Measurements from ENCODE around the gene BIK. TPM values are rescaled to one million over a fixed set of nuclear protein-coding genes. Genes with fewer than 3 reads are reported as not detected.

Gene BIK
- total RNA-seq, 1 experiment from 2014 or later = 43.1 TPM

GRCh38 chr22:43170131-43170480 is 59.6 kb downstream of the BIK start:
- H3K4me3 Mint-ChIP-seq (ENCODE audit: low read depth, unreplicated experiment) = no peak overlapping the region
- H3K4me1 Mint-ChIP-seq (ENCODE audit: low read depth, unreplicated experiment) = no peaks in the 10 kb centered on the region
- H3K27ac Mint-ChIP-seq (ENCODE audit: unreplicated experiment) = no peak overlapping the region
- CTCF ChIA-PET = no interaction called here
- H3K36me3 Mint-ChIP-seq (ENCODE audit: insufficient read depth, unreplicated experiment) = peaks cover 74% of the 10 kb centered on the region
- no peak for DNase-seq
- TF ChIP-seq, protein P1, sequence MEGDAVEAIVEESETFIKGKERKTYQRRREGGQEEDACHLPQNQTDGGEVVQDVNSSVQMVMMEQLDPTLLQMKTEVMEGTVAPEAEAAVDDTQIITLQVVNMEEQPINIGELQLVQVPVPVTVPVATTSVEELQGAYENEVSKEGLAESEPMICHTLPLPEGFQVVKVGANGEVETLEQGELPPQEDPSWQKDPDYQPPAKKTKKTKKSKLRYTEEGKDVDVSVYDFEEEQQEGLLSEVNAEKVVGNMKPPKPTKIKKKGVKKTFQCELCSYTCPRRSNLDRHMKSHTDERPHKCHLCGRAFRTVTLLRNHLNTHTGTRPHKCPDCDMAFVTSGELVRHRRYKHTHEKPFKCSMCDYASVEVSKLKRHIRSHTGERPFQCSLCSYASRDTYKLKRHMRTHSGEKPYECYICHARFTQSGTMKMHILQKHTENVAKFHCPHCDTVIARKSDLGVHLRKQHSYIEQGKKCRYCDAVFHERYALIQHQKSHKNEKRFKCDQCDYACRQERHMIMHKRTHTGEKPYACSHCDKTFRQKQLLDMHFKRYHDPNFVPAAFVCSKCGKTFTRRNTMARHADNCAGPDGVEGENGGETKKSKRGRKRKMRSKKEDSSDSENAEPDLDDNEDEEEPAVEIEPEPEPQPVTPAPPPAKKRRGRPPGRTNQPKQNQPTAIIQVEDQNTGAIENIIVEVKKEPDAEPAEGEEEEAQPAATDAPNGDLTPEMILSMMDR (IDR thresholded peaks at IDR 0.05; ENCODE audit: unreplicated experiment) = no peak
- no peaks in the 10 kb centered on the region for H3K9me3 Mint-ChIP-seq (ENCODE audit: low read depth, unreplicated experiment)
- no TSS peak for BruUV-seq (replicated peaks)
- H3K27me3 Mint-ChIP-seq (ENCODE audit: unreplicated experiment) = no peaks in the 10 kb centered on the region
- intact Hi-C loops (cut with micrococcal nuclease; ENCODE audit: unreplicated experiment) = no loop called here

- no peak for DNase-seq
- BruUV-seq (replicated peaks) = no TSS peak
- H3K27ac Mint-ChIP-seq (ENCODE audit: unreplicated experiment) = no peak overlapping the region
- no peaks in the 10 kb centered on the region for H3K9me3 Mint-ChIP-seq (ENCODE audit: low read depth, unreplicated experiment)
- CTCF ChIA-PET = no interaction called here
- intact Hi-C loops (cut with micrococcal nuclease; ENCODE audit: unreplicated experiment) = no loop called here
- H3K27me3 Mint-ChIP-seq (ENCODE audit: unreplicated experiment) = no peaks in the 10 kb centered on the region
- peaks cover 70% of the 10 kb centered on the region for H3K36me3 Mint-ChIP-seq (ENCODE audit: insufficient read depth, unreplicated experiment)
- H3K4me3 Mint-ChIP-seq (ENCODE audit: low read depth, unreplicated experiment) = no peak overlapping the region
- no peaks in the 10 kb centered on the region for H3K4me1 Mint-ChIP-seq (ENCODE audit: low read depth, unreplicated experiment)
- TF ChIP-seq, protein P1 (IDR thresholded peaks at IDR 0.05; ENCODE audit: unreplicated experiment) = no peak
These were observed 60.5 kb downstream of the BIK start for GRCh38 chr22:43171019-43171491.

DNA sequence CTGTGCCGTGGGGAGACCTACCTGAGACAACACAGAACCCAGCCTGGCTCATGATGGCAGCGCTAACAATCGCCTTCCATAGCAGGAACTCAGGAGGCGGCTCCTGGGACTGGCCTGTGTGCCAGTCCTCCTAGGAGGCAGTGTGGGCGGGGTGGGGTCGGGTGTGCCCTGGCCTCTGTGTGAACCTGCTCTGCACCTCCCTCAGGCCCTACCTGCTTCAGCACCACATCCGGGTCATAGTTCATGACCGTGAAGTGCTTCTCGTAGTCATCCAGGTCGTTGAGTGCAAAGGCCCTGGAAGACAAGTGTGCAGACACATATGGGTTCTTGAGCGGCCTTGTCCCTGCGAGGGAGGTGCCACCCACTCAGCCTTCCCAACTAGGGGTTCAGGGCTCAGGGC is 61.1 kb downstream of the BIK start:
- CTCF ChIA-PET = no interaction called here
- Mint-ChIP-seq H3K27me3 (ENCODE audit: unreplicated experiment) (no peaks in the 10 kb centered on the region), H3K4me1 (ENCODE audit: low read depth, unreplicated experiment) (no peaks in the 10 kb centered on the region), H3K9me3 (ENCODE audit: low read depth, unreplicated experiment) (no peaks in the 10 kb centered on the region), H3K4me3 (ENCODE audit: low read depth, unreplicated experiment) (no peak overlapping the region), H3K36me3 (ENCODE audit: insufficient read depth, unreplicated experiment) (peaks cover 69% of the 10 kb centered on the region), H3K27ac (ENCODE audit: unreplicated experiment) (no peak overlapping the region)
- intact Hi-C loops (cut with micrococcal nuclease; ENCODE audit: unreplicated experiment) = no loop called here
- DNase-seq = no peak
- TF ChIP-seq, protein P1 (IDR thresholded peaks at IDR 0.05; ENCODE audit: unreplicated experiment) = no peak
- no TSS peak for BruUV-seq (replicated peaks)

DNA sequence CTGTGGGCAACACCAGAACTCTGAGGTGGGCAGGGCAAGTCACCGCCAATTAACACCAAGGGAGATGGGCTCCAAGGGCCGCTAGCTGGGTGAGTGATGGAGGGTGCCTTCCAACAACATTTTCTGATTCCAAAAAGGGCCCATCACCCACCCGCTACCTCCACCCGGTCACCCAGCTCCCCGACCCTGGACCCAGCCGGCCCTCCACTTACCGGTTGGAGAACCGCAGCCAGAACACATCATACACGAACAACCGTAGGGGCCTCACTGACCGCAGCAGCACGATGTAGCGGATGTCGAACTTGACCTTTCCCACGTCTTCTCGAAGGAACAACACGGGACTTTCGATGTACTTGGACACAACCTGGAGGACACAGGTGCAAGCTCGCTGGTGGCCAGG is 61.6 kb downstream of the BIK start:
- Mint-ChIP-seq H3K27ac (ENCODE audit: unreplicated experiment) (no peak overlapping the region), H3K36me3 (ENCODE audit: insufficient read depth, unreplicated experiment) (peaks cover 68% of the 10 kb centered on the region), H3K9me3 (ENCODE audit: low read depth, unreplicated experiment) (no peaks in the 10 kb centered on the region), H3K4me3 (ENCODE audit: low read depth, unreplicated experiment) (no peak overlapping the region), H3K27me3 (ENCODE audit: unreplicated experiment) (no peaks in the 10 kb centered on the region), H3K4me1 (ENCODE audit: low read depth, unreplicated experiment) (no peaks in the 10 kb centered on the region)
- DNase-seq = no peak
- no TSS peak for BruUV-seq (replicated peaks)
- CTCF ChIA-PET = interaction anchor here (0.7 kb wide), 1 partner anchor 508 kb away, joined by 3 read pairs; no protein-coding TSS in a partner anchor
- intact Hi-C loops (cut with micrococcal nuclease; ENCODE audit: unreplicated experiment) = no loop called here
- TF ChIP-seq, protein P1 (IDR thresholded peaks at IDR 0.05; ENCODE audit: unreplicated experiment) = no peak

All from Calu3 (cell line).